NCI-H460 (cell line): ENCODE data around the gene CBLN1. TPM values are rescaled to one million over a fixed set of nuclear protein-coding genes. Genes with fewer than 3 reads are reported as not detected.
"Not testable (repeated sequence)": the region's sequence is repeated elsewhere in the genome, so short reads cannot be mapped to it uniquely, and the experiment has no call there.

Source experiments
- DNase-seq: peaks from one replicate; pipeline ENCODE4 v3.0.0-alpha.2; 2016; ENCODE audit warnings: low read depth; ENCODE audit errors: extremely low read depth
- total RNA-seq: library from RNA; depleted of rRNA; stranded (reverse); fragments of >200 nt; shearing (Covaris generic); gene quantifications from 2 replicates; pipeline ENCODE4 v1.2.3, GENCODE V29; 2014

The CBLN1 gene
- total RNA-seq, 1 experiment from 2014 or later, result 0.05 TPM

DNA sequence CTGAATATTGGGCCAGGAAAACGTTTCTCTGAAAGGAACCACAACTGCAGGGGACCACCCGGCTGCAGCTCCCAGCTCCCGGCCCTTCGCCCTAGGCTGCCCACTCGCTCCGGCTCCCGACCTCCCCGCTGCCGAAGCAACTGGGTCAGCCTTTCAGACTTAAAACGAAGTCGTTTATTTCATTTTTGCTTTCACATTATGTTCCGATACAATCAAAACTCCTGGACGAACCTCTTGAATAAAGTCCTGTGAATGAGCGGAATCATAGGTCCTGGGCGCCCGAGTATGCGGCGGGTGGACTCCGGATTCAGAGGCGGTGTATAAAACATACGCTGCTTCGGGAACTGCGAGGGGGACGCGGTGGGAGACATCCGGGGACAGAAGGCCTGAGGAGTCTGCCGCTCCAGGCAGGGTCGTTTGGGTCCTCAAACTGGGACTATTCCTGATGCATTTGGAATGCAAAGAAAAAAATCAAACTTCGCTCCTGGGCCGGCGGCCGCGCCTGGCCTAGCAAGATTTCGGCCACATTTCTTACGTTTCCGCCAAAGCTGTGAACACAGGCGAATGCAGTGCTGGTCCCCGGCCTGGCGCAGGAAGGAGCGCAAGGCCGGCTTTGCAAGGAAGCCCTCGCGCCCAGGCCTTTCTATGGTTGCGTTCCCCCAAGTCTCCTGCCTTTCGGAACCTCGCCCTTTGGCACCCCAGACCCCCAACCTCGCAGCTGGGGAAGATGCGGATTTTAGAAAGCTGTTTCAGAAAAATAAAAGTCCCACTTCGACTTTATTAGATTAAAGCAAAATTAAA lies 3.7 kb downstream of the CBLN1 start:
- no peak for DNase-seq

DNA sequence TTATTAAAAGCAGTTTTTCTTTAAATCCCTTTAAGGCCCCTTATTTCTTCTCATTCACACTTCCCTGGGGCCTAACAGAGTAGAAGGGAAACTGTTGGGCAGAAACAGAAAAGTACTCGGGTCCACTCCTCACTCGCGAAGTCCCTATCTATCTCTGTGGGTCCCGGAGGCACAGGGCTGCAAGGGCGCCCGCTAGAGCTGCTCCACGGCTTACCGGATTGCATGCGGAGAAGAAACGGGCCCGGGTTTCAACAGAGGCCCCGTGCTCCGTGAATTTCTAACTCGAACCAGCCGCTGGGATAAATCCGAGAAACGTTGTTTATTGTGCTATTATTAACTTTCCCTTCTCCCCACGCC lies 4.3 kb downstream of the CBLN1 start:
- DNase-seq, result no peak

DNA sequence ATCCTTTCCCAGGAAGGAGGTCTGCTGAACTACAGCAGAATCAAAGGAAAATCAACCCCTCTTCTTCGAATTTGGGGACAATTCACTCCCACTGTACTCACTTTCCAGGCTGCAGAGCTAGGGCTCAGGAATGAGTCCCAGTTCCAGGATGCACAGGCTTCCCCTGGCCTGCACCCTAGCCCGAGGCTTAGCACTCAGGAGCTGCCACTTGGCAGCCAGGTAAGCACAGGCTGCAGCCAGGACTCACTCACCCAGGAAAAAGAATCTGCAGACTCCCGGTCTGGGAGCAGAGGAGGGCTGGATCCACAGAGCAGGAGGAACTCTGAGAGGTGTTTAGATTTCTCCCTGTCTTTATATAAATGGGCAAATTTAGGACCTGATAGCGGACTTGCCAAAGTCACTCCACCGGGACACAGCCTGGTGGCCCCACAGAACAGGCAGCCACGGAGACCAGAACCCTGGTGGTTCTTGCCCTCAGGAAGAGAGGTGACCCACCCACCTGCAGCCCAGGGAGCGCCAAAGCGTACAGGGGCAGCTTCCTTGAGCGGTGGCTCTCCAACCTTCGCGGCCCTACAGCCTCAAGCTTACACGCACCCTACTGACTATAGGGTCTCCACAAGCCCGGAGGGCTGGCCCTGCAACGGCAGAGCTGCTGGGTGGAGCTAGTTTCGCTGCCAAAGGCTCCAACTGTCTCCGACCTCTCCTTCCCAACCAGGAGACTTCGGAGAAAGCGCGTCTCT lies 4.8 kb downstream of the CBLN1 start:
- no peak for DNase-seq

DNA sequence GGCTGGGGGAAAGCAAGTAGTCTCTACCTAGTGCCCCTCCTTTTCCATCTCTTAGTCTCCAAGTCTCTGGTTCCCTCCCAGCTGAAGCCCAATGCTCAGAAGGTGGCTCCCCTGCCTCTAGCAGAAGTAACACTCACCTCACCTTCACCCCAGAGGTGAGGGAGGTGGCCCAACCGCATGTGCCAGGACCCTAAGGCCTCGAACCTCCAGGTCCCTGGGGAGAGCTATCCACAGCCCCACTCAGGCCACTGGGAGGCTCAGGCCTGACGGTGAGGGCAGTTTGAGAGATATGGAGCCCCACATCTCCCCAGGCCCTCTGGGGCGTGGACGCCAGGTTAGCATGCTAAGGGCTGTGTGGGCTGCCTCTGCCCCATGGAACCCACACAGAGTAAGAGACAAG lies 5.8 kb downstream of the CBLN1 start:
- DNase-seq, result no peak

DNA sequence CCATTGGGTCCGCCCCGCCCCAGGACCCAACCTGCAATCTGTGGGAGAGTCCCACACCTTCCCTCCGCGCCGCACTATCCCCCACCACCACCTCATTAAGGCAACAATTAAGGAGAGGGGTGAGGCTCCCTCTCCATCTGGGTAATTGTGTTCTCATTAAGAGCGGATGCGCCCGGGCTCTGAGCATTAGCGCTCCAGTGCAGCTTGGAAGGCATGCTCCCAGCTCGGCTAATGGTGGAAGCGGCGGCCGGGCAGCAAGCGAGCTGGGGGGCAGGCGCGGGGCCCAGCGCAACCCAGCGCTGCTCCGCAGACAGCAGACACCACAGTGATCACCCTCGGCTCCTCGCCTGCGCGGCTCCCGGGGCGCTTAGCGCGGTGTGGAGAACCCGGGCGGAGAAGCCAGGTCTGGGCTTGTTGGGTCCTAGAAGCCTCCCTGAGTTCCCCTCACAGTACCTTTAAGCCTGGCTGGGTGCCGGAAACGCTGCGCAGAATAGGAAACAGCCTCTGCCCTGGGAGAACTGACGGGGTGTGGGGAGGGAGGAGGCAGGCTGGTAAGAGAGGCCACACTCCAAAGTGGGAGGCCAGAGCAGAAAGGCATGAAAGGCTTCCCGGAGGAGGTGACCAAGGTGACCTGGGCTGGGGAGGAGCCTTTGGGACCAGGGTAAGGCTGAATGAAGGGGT lies 6.4 kb downstream of the CBLN1 start:
- DNase-seq, result no peak

DNA sequence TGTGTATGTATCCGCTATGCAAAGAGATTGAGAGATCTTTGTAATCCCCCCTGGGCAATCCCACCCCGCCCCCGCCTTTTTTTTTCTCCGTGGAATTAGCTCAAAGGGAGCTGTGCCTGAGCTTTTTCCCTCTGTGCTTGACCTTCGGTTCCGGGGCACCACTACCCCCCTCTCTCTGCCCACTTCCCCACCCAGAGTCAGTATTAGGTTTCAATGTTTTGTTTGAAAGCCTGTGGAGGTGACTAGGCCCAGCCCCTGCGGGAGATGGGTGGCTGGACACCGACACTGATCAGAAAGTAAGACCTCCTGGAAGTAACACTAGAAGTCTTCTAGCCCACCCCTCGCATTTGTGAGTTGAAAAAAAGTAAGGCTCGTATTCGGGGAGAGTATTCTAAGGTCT lies 7.0 kb downstream of the CBLN1 start:
- DNase-seq, result no peak

DNA sequence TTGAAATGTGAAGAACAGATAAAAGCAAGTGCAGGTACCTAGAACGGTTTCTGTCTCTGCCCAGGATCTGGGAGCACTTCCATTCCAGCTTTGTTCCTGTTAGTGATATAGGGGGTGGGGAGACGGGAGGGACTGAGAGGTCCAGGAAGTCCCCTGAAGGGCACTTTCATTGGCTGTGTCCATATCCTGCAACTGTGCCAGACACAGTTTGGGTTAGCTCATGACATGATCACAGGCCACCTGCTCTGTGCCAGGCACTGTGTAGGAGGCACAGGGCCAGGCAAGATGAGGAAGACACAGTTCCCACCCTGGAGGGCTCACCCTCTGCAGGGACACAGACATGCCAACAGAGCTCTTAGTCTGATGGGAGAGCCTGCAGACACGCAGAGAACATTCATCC lies 7.9 kb downstream of the CBLN1 start:
- DNase-seq, result no peak

DNA sequence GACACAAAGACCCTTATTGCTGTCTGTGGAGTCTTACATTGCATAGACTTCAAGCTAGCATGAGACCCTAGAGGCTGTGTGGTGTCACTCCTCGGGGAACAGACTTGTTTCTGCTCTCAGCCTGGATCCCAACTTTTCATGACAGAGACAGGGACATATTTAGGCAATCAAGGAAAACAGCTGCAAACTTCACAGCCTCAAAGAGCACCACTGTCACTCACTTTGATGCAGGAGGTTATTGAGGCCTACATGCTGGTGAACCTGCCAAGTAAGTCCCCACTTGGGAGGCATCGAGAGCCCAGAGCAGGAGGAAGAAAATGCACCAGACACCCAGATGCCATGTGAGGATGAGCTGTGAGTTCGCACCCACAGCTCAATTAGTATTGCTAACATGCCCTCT lies 10.3 kb downstream of the CBLN1 start:
- no peak for DNase-seq

DNA sequence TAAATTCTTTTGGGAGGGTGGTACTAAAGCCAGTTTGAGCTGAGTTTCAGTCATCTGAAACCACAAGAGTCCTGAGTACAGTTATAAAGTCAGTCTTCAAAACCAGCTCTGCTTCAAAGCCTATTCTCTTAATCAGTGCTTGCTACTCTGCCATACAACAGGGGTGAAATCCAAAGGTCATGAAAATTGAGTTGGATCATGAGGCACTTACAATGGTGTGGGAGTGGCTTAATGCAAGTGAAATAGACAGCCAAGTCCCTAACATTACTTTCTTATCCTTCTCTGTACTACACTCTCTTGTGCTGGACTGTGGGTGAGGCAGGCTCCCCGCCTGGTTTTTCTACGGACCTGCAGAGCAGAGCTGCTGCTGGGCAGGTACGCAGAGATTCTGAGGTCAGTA lies 12.4 kb downstream of the CBLN1 start:
- DNase-seq, result no peak

DNA sequence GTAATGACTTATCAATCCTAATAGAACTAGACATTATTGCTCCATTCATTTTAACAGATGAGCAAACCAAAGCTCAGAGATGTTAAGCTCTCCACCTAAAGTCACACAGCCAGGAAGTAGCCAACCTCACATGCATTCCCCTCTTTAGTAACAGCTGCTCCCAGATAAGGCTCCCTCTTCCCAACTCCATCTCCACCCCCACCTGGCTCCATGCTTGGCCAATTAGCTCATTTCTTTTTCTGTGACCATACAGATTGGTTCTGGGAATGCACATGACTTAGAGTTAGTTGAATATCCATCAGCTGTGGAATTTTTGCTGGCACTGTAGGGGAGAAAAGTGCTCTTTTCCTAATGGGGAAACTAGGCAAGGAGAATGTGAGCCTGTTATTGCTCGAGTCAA lies 13.0 kb downstream of the CBLN1 start:
- DNase-seq, result no peak

DNA sequence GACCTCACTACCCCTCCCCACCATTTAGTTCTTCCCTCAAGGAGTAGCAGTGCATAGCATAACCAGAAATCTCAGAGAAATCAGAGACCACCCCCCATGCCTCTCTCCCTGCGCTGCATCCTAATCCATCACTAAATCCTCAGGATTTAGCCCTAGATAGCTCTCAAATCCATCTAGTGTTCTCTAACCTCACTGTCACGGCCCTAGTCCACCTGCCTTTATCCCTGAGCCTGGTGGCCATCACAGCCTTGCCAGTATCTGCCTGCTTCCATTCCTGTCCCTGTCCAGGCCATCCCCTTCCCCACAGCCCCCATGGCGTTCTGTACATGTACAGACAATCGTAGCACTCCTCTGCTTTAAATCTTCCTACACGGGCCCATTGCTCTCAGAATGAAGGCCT lies 19.1 kb downstream of the CBLN1 start:
- DNase-seq, result no peak

DNA sequence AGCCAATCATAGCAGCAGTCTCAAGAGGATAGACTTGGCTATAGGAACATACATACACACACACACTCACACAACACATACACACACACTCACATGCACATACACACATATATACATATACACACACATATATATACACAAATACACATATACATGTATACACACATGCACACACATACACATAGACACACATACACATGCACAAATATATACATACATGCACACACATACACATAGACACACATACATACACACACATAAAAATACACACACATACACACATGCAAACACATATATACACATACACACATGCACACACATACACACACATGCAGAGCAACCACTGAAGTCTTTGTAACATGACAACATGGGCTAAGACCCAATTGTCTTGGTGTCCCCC lies 19.7 kb downstream of the CBLN1 start:
- no peak for DNase-seq

DNA sequence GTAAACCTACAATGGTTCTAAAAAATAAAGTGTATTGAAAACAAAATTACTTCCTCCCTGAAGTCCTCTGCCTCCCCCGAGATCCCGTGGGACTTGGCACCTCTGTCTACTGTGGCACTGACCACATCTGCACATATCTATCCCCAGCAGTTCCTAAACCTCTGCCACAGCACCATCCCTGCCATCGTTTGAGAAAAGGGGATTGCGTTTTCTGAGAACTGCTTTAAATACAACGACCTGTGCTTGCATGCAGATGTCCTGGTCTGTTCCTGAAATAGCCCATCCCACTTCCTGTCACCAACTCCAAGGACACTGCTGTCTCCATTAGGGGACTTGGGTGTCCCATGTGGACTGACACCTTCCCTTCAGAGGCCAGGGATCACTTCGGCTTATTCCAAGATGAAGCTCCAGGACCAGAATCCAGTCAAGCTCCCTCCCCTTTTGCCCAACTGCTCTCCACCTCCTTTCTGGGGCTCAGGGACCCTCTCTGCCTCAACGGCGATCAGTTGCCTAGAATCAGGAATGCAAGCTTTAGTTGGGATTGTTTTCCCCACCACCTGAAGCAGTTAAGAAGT lies 20.6 kb downstream of the CBLN1 start:
- no peak for DNase-seq

DNA sequence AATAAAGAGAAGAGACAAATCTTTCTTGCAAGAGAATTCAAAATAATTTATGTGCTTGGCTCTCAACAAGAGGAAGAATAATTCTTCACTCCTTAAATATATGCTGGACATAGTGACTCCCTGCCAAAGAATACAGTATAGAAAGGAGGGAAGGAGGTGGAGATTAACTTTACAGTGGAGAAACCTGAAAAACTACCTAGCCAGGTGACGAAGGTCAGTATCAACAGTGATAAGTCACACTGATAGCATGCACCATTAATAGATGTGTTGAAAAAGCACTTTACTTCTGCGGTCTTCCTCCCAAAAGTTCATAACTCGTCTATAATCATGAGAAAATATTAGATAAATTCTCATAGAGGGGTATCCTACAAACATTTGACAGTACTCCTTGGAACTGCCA lies 21.4 kb downstream of the CBLN1 start:
- no peak for DNase-seq

DNA sequence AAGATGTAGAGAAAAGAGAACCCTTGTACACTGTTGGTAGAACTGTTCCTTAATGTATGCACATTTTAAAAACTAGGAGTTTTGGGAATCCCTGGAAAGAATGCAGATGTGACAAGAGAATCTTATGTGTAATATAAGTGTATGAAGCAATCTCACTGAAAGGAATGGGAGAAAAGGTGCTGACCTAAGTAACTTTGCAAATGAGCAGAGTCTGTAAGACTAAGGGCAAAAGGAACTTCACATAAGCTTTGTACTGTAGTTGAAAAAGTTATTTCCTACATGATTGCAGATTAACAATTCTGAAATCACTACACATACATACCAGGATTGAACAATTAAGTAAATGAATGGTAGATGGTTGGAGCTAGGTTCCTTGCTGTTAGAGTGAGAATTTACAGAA lies 22.3 kb downstream of the CBLN1 start:
- no peak for DNase-seq

DNA sequence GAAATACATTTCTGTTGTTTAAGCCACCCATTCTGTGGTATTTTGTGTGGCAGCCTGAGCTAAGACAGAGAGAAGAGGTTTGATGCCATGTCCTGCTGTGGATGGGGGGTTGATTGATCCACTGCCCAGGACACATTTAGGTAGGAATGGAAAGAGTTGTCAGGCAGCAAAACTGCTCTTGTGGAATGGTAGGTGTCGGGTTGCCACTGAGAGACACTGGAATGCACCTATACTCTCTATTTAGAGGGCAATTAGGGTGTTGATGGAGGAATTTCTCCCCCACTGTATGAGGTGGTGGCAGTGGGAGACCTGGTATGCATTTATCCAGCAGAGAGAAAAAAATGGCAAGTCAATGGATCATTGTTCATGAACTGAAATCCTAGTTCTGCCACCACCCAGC lies 30.9 kb downstream of the CBLN1 start:
- DNase-seq, result no peak

DNA sequence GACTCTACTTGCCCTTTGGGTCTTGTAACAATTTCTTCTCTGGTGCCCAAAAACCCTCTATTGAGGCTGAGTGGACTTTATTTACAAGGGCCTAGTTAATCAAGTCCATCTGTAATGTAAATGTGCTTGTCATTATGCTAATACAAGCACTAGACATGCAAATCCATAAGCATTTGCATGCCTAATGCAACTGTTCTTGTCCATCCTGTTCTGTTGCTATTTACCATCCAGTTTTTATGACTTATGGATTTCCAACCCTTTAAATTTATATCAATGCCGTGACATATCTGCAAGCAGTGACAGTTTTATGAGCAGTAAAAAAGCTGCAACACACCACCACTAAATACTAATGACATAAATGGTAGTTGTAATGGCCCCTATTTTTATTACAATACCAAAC lies 33.4 kb downstream of the CBLN1 start:
- no peak for DNase-seq

DNA sequence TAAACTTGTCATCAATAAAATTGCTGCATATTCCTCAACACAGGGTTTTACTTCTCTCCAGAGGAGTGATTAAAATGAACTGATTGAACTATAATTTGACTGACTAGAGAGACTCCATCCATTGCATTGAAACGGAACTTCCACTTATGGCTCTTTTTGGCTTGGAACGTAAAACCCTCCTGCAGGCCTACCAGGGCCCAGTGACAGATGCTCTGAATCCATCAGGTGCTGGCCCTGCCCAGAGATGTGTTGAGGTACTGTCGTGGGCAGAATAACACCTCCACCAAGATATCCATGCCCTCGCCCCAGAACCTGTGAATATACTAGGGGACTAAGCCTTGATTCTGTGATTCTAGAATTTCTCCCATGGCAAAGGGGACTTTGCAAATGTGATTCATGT lies 45.4 kb downstream of the CBLN1 start:
- no peak for DNase-seq

DNA sequence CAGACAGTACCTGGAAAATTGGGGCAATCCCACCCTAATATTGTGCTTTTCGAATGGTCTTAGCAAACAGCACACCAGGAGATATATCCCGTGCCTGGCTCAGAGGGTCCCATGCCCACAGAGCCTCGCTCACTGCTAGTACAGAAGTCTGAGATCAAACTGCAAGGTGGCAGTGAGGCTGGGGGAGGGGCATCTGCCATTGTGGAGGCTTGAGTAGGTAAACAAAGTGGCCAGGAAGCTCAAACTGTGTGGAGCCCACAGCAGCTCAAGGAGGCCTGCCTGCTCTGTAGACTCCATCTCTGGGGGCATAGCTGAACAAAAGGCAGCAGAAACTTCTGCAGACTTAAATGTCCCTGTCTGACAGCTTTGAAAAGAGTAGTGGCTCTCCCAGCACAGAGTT lies 53.3 kb downstream of the CBLN1 start:
- DNase-seq, result not testable (repeated sequence)
